ENCODE data around the gene CPXM1. TPM values are rescaled to one million over a fixed set of nuclear protein-coding genes. Genes with fewer than 3 reads are reported as not detected.

CPXM1 gene
- total RNA-seq, 4 donors from 2014 or later, result 15.3 to 154 (median 19.1) TPM

DNA sequence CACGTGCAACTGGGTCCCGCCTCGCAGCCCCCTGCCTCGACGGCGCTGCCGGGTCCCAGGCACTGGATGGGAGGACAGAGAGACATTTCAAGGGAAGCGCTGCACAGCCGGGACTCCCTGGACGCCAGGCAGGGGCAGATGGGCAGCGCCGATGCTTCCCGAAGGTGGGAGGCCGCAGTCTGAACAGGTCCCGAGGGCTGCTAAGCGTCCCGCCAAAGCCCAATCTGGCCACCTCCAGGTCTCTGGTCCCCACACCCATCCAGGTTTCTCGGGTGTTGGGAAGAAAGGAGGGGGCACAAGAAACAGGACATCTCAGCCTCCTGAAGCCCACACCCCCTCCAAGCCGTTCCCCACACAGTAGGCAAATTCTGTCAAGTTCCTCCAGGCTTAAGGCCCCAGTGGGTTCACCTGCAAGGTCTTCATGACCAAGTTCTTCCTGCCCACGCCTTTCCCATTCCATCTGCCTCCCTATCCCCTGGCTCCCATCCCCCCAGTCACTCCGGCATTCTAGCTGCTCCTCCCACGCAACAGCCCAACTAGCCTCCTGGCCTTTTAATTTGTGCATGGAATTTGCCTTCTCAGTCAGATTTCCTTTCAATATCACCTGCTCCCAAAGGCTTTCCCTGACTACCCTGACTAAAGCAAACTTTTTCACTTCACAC is 5.4 kb upstream of the CPXM1 start:
- no peaks in the 10 kb centered on the region for H3K9me3 ChIP-seq
- no peaks in the 10 kb centered on the region for H3K27me3 ChIP-seq
- DNase-seq, result no peak
- no peak overlapping the region for H3K27ac ChIP-seq
- H3K4me3 ChIP-seq, result no peak overlapping the region
- intact Hi-C loops (cut with DNase I; ENCODE audit: low total_unique reads), result no loop called here
- no peak for TF ChIP-seq POLR2A (IDR thresholded peaks at IDR 0.05)
- TF ChIP-seq, protein P1, sequence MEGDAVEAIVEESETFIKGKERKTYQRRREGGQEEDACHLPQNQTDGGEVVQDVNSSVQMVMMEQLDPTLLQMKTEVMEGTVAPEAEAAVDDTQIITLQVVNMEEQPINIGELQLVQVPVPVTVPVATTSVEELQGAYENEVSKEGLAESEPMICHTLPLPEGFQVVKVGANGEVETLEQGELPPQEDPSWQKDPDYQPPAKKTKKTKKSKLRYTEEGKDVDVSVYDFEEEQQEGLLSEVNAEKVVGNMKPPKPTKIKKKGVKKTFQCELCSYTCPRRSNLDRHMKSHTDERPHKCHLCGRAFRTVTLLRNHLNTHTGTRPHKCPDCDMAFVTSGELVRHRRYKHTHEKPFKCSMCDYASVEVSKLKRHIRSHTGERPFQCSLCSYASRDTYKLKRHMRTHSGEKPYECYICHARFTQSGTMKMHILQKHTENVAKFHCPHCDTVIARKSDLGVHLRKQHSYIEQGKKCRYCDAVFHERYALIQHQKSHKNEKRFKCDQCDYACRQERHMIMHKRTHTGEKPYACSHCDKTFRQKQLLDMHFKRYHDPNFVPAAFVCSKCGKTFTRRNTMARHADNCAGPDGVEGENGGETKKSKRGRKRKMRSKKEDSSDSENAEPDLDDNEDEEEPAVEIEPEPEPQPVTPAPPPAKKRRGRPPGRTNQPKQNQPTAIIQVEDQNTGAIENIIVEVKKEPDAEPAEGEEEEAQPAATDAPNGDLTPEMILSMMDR (IDR thresholded peaks at IDR 0.05), result no peak
- H3K36me3 ChIP-seq, result no peaks in the 10 kb centered on the region
- peaks cover 0 to 16% of the 10 kb centered on the region in 2 donors for H3K4me1 ChIP-seq

- DNase-seq, result no peak
- Histone ChIP-seq H3K9me3 (no peaks in the 10 kb centered on the region), H3K36me3 (no peaks in the 10 kb centered on the region), H3K4me3 (no peak overlapping the region), H3K27me3 (no peaks in the 10 kb centered on the region), H3K4me1 (peaks cover 0 to 17% of the 10 kb centered on the region in 2 donors), H3K27ac (no peak overlapping the region)
- TF ChIP-seq, protein P1 (IDR thresholded peaks at IDR 0.05), result no peak
- no peak for TF ChIP-seq POLR2A (IDR thresholded peaks at IDR 0.05)
- intact Hi-C loops (cut with DNase I; ENCODE audit: low total_unique reads), result no loop called here
Measured at GRCh38 chr20:2804852-2805688, 4.6 kb upstream of the CPXM1 start.

- no peak for TF ChIP-seq POLR2A (IDR thresholded peaks at IDR 0.05)
- TF ChIP-seq, protein P1 (IDR thresholded peaks at IDR 0.05), result no peak
- DNase-seq, result no peak
- no peaks in the 10 kb centered on the region for H3K27me3 ChIP-seq
Measured at GRCh38 chr20:2804041-2804828, 3.8 kb upstream of the CPXM1 start.

DNA sequence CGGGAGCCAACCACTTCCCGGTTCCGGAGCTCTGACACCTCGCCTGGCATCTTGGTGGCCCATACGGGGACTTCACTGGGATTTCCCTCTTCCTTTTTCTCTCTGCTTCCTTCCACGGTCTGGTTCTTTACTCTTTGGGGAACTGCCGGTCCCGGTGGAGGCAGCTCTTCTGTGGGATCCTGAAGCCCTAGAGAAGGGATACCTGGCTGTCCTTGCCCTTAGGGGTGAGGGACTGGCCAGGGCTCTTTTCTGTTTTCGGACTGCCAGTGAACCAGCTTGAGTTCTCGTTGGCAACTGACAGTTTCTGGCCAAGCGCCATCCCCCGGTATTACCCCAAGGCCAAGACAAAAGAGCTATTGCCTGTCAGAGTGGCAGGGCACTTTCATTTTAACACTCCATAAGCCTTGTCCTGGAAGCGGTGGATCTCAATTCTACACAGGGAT is 880 bp upstream of the CPXM1 start:
- H3K4me1 ChIP-seq, result peaks cover 0 to 22% of the 10 kb centered on the region in 2 donors
- H3K4me3 ChIP-seq, result no peak overlapping the region
- H3K27ac ChIP-seq, result peak overlapping the region in 1 of 2 donors; percentile 77
- no peaks in the 10 kb centered on the region for H3K9me3 ChIP-seq
- DNase-seq, result no peak
- H3K36me3 ChIP-seq, result no peaks in the 10 kb centered on the region
- no peaks in the 10 kb centered on the region for H3K27me3 ChIP-seq
- TF ChIP-seq POLR2A (IDR thresholded peaks at IDR 0.05), result no peak
- TF ChIP-seq, protein P1 (IDR thresholded peaks at IDR 0.05), result no peak
- intact Hi-C loops (cut with DNase I; ENCODE audit: low total_unique reads), result no loop called here

More at GRCh38 chr20:2804041-2804828, 3.8 kb upstream of the CPXM1 start:
- Histone ChIP-seq H3K27ac (no peak overlapping the region), H3K9me3 (no peaks in the 10 kb centered on the region), H3K36me3 (no peaks in the 10 kb centered on the region), H3K4me1 (peaks cover 0 to 22% of the 10 kb centered on the region in 2 donors), H3K4me3 (no peak overlapping the region)
- intact Hi-C loops (cut with DNase I; ENCODE audit: low total_unique reads), result no loop called here
